ENCODE results near the gene SLC39A5.
"Not testable (repeated sequence)": the region's sequence is repeated elsewhere in the genome, so short reads cannot be mapped to it uniquely, and the experiment has no call there.

SLC39A5 gene

DNA sequence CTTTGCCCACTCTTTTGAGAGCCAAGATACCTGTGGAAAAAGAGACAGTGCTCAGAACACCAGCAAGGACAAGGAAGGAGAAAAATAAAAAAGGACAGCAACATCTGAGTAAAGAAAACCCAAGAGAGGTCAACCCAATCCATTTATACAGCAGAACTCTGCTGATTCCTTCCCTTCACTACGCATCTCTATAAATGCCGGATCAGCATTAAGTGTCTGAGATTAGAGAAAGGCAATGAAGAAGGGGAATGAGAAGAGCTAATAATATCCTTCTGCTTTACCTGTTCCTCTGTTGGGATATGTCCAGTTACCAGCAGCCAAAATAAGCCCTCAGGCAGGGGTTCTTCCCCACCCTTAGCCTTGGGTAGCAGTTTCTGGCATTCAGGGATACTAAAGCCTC, 52.7 kb downstream of the SLC39A5 start:
- no peak for DNase-seq (ENCODE audit: low read depth)
- Histone ChIP-seq H3K4me1 (ENCODE audit: control insufficient read depth, insufficient read depth, low read length) (peaks cover 25% of the 10 kb centered on the region), H3K9me3 (ENCODE audit: control insufficient read depth, low read length) (no peaks in the 10 kb centered on the region), H3K4me3 (ENCODE audit: low read length) (no peak overlapping the region), H3K27me3 (replicated peaks; ENCODE audit: control insufficient read depth, insufficient read depth, low read length) (no peaks in the 10 kb centered on the region), H3K36me3 (ENCODE audit: control insufficient read depth, insufficient read depth, low read length, severe bottlenecking) (peaks cover 85% of the 10 kb centered on the region), H3K9ac (ENCODE audit: low read length) (no peak overlapping the region)

DNA sequence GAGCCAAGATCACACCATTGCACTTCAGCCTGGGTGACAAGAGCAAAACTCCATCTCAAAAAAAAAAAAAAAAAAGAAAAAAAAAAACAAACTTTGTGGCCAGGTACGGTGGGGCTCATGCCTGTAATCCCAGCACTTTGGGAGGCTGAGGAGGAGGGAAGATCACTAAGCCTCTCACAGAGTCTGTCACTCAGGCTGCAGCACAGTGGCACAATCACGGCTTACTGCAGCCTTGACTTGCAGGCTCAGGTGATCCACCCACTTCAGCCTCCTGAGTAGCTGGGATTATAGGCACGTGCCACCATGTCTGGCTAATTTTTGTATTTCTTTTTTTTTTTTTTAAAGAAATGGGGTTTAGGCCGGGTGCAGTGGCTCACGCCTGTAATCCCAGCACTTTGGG, 54.4 kb downstream of the SLC39A5 start:
- peaks cover 74% of the 10 kb centered on the region for H3K36me3 ChIP-seq (ENCODE audit: control insufficient read depth, insufficient read depth, low read length, severe bottlenecking)
- H3K9me3 ChIP-seq (ENCODE audit: control insufficient read depth, low read length); H3K27me3 ChIP-seq (replicated peaks; ENCODE audit: control insufficient read depth, insufficient read depth, low read length); DNase-seq (ENCODE audit: low read depth); H3K4me3 ChIP-seq (ENCODE audit: low read length); H3K9ac ChIP-seq (ENCODE audit: low read length): not testable (repeated sequence)
- peaks cover 26% of the 10 kb centered on the region for H3K4me1 ChIP-seq (ENCODE audit: control insufficient read depth, insufficient read depth, low read length)

DNA sequence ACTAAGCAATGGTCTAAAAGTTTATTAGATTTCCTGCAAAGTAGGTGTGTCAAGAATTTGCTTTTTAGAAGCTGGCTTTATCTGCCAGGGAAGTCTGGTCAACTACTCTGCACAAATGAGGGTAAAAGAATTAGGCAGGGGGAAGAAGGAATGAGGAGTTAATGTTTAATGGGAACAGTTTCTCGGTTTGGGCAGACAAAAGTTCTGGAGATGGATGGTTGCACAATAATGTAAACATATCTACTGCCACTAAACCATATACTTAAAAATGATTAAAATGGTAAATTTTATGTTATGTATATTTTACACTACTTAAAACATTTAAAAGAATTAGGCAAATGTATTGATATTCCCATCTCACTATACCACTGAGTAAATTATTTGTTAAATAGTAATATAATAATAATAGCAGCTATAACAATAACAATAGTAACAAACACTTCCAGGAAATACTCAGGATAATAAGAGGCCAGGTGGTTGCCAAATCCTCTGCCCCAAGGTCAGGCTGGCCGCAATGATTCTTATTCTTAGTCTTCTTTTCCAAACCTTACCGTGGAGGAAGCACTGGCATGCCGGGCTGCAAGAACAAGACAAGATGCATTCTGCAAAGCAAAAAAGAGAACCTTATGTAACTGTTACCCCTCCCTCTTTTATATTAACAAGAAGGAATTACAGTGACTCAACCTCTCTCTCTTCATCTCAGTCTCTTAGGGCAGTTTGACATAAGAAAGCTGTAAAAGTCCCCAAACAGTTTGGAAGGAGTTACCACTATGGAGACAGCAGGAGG, 56.4 kb downstream of the SLC39A5 start:
- no peaks in the 10 kb centered on the region for H3K27me3 ChIP-seq (replicated peaks; ENCODE audit: control insufficient read depth, insufficient read depth, low read length)
- peaks cover 71% of the 10 kb centered on the region for H3K36me3 ChIP-seq (ENCODE audit: control insufficient read depth, insufficient read depth, low read length, severe bottlenecking)
- no peak overlapping the region for H3K9ac ChIP-seq (ENCODE audit: low read length)
- no peak for DNase-seq (ENCODE audit: low read depth)
- peaks cover 29% of the 10 kb centered on the region for H3K4me1 ChIP-seq (ENCODE audit: control insufficient read depth, insufficient read depth, low read length)
- H3K4me3 ChIP-seq (ENCODE audit: low read length): no peak overlapping the region
- H3K9me3 ChIP-seq (ENCODE audit: control insufficient read depth, low read length): no peaks in the 10 kb centered on the region
